Motor neuron (in vitro differentiated cells): ENCODE results near the gene FGF8. TPM values are rescaled to one million over a fixed set of nuclear protein-coding genes. Genes with fewer than 3 reads are reported as not detected.

ENCODE experiments used
- ATAC-seq, 8 experiments: fragments of 200-7000 bp; cut with Tn5 transposase; replicated peaks in 6 of 8; 2 replicates each; pipeline ENCODE4 v1.8.0; 2021; ENCODE audit warnings: mild to moderate bottlenecking in 8 of 8, moderate library complexity in 8 of 8
- H3K27ac ChIP-seq, 2 donors: fragments of 250-450 bp; sonication (Bioruptor Pico); 2 replicates each; pipeline ENCODE4 v1.9.0; 2021; ENCODE audit warnings: antibody characterized with exemption in 2 of 2, mild to moderate bottlenecking in 2 of 2, moderate library complexity in 1 of 2
- H3K4me1 ChIP-seq, 2 donors: fragments of 250-450 bp; sonication (Bioruptor Pico); replicated peaks in 1 of 2; 2 replicates each; pipeline ENCODE4 v1.6.1; 2021; ENCODE audit warnings: antibody characterized with exemption in 2 of 2, mild to moderate bottlenecking in 2 of 2, moderate library complexity in 1 of 2
- H3K4me3 ChIP-seq, 5 donors: fragments of 250-450 bp; sonication (Bioruptor Pico); 2 replicates each; pipeline ENCODE4 v1.9.0; 2021; ENCODE audit warnings: antibody characterized with exemption in 5 of 5, mild to moderate bottlenecking in 5 of 5, moderate library complexity in 4 of 5
- WGBS, 10 experiments: fragments of 450-650 bp; shearing (Covaris generic); methylation state at CpG; one replicate each; pipeline ENCODE4 v1.0.0; 2022; 5-methylcytosine and 5-hydroxymethylcytosine counted together
- in situ Hi-C, 9 experiments: fragments of 400-800 bp; cut with MboI; loops; one replicate each; pipeline ENCODE4 v1.15.0; 2021; ENCODE audit warnings: low sequenced_read_pairs in 9 of 9, low pct_unique_long_range_greater_than_20kb in 2 of 9; ENCODE audit not compliant: unreplicated experiment in 9 of 9
- total RNA-seq, 8 experiments: library from RNA; unstranded; fragments of 300-600 nt; gene quantifications; 2 replicates each; pipeline versions ENCODE4 v1.2.3 to v1.2.4, GENCODE V29; 2022

FGF8 gene
- total RNA-seq, 8 experiments from 2014 or later: 0.27 to 1.0 (median 0.63) TPM; not detected in 5

DNA sequence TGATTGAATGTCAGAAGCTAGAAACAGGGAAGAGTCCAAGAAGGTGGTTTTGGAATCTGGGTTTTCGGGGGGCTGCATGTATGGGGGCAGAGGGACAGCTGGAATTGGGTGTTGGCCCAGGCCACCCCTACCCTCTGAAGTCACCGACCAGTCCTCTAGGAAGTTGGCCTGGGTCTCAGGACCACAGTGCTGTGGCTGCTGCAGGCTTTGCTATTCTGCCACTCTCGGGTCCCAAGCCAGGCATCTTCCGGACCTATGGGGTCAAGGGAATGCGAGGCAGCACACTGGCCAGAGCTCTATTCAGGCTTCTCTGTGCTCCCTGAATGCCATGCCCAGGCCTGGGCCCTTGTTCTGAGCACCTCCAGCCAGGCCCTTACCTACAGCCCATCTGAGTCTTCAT is 13.2 kb downstream of the FGF8 start:
- no peak overlapping the region for H3K27ac ChIP-seq
- no peak for ATAC-seq
- no peak overlapping the region for H3K4me3 ChIP-seq
- in situ Hi-C loops: loop anchor here in 2 of 9 experiments (25.0 kb wide), 1 partner anchor 150 kb away; no protein-coding TSS in a partner anchor
- 89 to 100% methylated on average over 1 to 3 of the region's 5 CpGs; no CpG with 5 or more reads in 8 of the 10 experiments for WGBS, 10 experiments
- H3K4me1 ChIP-seq: peaks cover 6 to 9% of the 10 kb centered on the region in 2 donors

GRCh38 chr10:101761226-101761625 is 14.7 kb downstream of the FGF8 start:
- no peak for ATAC-seq
- 0 to 100% (median 80%) methylated on average over 1 to 3 of the region's 9 CpGs; no CpG with 5 or more reads in 5 of the 10 experiments for WGBS, 10 experiments
- Histone ChIP-seq H3K4me3 (no peak overlapping the region), H3K27ac (no peak overlapping the region), H3K4me1 (peaks cover 6 to 8% of the 10 kb centered on the region in 2 donors)
- in situ Hi-C loops: loop anchor here in 2 of 9 experiments (25.0 kb wide), 1 partner anchor 149 kb away; no protein-coding TSS in a partner anchor

- WGBS, 10 experiments: 0 to 100% (median 58%) methylated on average over 1 to 3 of the region's 3 CpGs; no CpG with 5 or more reads in 4 of the 10 experiments
- Histone ChIP-seq H3K4me1 (peaks cover 6 to 8% of the 10 kb centered on the region in 2 donors), H3K27ac (no peak overlapping the region), H3K4me3 (no peak overlapping the region)
- in situ Hi-C loops: loop anchor here in 2 of 9 experiments (25.0 kb wide), 1 partner anchor 148 kb away; no protein-coding TSS in a partner anchor
- peak in 2 of 8 experiments; percentile 41 to 71 for ATAC-seq
Observed at GRCh38 chr10:101760510-101760909, 15.4 kb downstream of the FGF8 start.

- in situ Hi-C loops: loop anchor here in 2 of 9 experiments (25.0 kb wide), 1 partner anchor 147 kb away; no protein-coding TSS in a partner anchor
Observed at GRCh38 chr10:101759309-101760247, 16.3 kb downstream of the FGF8 start.

GRCh38 chr10:101758858-101759257 is 17.1 kb downstream of the FGF8 start:
- Histone ChIP-seq H3K27ac (no peak overlapping the region), H3K4me3 (no peak overlapping the region), H3K4me1 (peaks cover 6 to 8% of the 10 kb centered on the region in 2 donors)
- 20 to 93% (median 83%) methylated on average over 1 to 2 of the region's 2 CpGs; no CpG with 5 or more reads in 6 of the 10 experiments for WGBS, 10 experiments
- in situ Hi-C loops: loop anchor here in 2 of 9 experiments (25.0 kb wide), 1 partner anchor 147 kb away; no protein-coding TSS in a partner anchor
- no peak for ATAC-seq

More at GRCh38 chr10:101759309-101760247, 16.3 kb downstream of the FGF8 start:
- no peak overlapping the region for H3K27ac ChIP-seq
- 24 to 59% (median 49%) methylated on average over 3 to 7 of the region's 12 CpGs; no CpG with 5 or more reads in 6 of the 10 experiments for WGBS, 10 experiments
- no peak overlapping the region for H3K4me3 ChIP-seq
- peak in 6 of 8 experiments; percentile 47 to 96 (median 58) for ATAC-seq
- H3K4me1 ChIP-seq: peaks cover 6 to 8% of the 10 kb centered on the region in 2 donors

GRCh38 chr10:101752241-101752640 is 23.7 kb downstream of the FGF8 start:
- H3K4me1 ChIP-seq: peaks cover 13 to 19% of the 10 kb centered on the region in 2 donors
- H3K27ac ChIP-seq: no peak overlapping the region
- in situ Hi-C loops: loop anchor here in 2 of 9 experiments (25.0 kb wide), 1 partner anchor 140 kb away; no protein-coding TSS in a partner anchor
- no peak for ATAC-seq
- whole genome bisulfite sequencing, 10 experiments: 50 to 83% (median 73%) methylated on average over 1 to 3 of the region's 3 CpGs; no CpG with 5 or more reads in 2 of the 10 experiments
- H3K4me3 ChIP-seq: no peak overlapping the region

- ATAC-seq: peak in 6 of 8 experiments; percentile 25 to 90 (median 84)
- in situ Hi-C loops: loop anchor here in 2 of 9 experiments (25.0 kb wide), 1 partner anchor 137 kb away; no protein-coding TSS in a partner anchor
- Histone ChIP-seq H3K4me3 (no peak overlapping the region), H3K27ac (peak overlapping the region in 1 of 2 donors; percentile 22), H3K4me1 (peaks cover 13 to 19% of the 10 kb centered on the region in 2 donors)
- 21 to 67% (median 33%) methylated on average over 3 to 9 of the region's 19 CpGs for WGBS, 10 experiments
Observed at GRCh38 chr10:101749047-101750016, 26.6 kb downstream of the FGF8 start.

GRCh38 chr10:101748496-101748895 is 27.4 kb downstream of the FGF8 start:
- 50 to 100% (median 83%) methylated on average over 1 to 3 of the region's 3 CpGs; no CpG with 5 or more reads in 1 of the 10 experiments for WGBS, 10 experiments
- in situ Hi-C loops: no loop called here
- Histone ChIP-seq H3K4me1 (peaks cover 13 to 19% of the 10 kb centered on the region in 2 donors), H3K27ac (no peak overlapping the region), H3K4me3 (no peak overlapping the region)
- ATAC-seq: no peak

- Histone ChIP-seq H3K27ac (no peak overlapping the region), H3K4me3 (no peak overlapping the region), H3K4me1 (peaks cover 13 to 19% of the 10 kb centered on the region in 2 donors)
- in situ Hi-C loops: no loop called here
- WGBS, 10 experiments: 48 to 91% (median 79%) methylated on average over 2 to 9 of the region's 9 CpGs
- no peak for ATAC-seq
Observed at GRCh38 chr10:101745074-101745696, 30.7 kb downstream of the FGF8 start.

DNA sequence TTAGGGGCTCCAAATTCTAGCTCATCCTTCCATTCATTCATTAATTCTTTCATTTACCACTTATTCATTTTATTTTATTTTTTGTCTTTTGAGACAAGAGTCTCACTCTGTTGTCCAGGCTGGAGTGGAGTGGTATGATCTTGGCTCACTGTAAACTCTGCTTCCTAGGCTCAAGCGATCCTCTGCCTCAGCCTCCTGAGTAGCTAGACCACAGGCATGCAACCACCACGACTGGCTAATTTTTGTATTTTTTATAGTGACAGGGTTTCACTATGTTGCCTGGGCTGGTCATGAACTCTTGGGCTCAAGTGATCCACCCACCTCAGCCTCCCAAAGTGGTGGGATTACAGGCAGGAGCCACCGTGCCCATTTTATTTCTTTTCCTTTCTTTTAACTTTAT is 31.6 kb downstream of the FGF8 start:
- ATAC-seq: no peak
- in situ Hi-C loops: no loop called here
- Histone ChIP-seq H3K4me1 (peaks cover 8 to 13% of the 10 kb centered on the region in 2 donors), H3K27ac (no peak overlapping the region), H3K4me3 (no peak overlapping the region)
- 51 to 100% (median 80%) methylated on average over 1 to 3 of the region's 3 CpGs; no CpG with 5 or more reads in 5 of the 10 experiments for WGBS, 10 experiments

GRCh38 chr10:101741938-101742337 is 34.0 kb downstream of the FGF8 start:
- in situ Hi-C loops: no loop called here
- H3K4me1 ChIP-seq: no peaks in the 10 kb centered on the region
- WGBS, 10 experiments: 0 to 50% (median 42%) methylated on average over 1 to 2 of the region's 2 CpGs; no CpG with 5 or more reads in 1 of the 10 experiments
- no peak overlapping the region for H3K27ac ChIP-seq
- no peak overlapping the region for H3K4me3 ChIP-seq
- no peak for ATAC-seq
